IMR-90 (cell line): Measurements from ENCODE around the gene LGI4.

Source experiments
- BHLHE40 ChIP-seq: fragments of 150-350 bp; IDR thresholded peaks from 2 replicates; pipeline ENCODE4 v1.6.1; 2016; ENCODE audit warnings: mild to moderate bottlenecking, low read depth, low read length
- CHD1 ChIP-seq: IDR thresholded peaks from 2 replicates; pipeline ENCODE4 v1.6.1; 2012; ENCODE audit warnings: low read depth, low read length, improper control_type of control experiment
- CTCF ChIP-seq: conservative IDR thresholded peaks from 2 replicates; pipeline ENCODE4 v1.5.1; 2012; ENCODE audit warnings: mild to moderate bottlenecking, low read depth, low read length, improper control_type of control experiment
- ELK1 ChIP-seq: fragments of 150-350 bp; IDR thresholded peaks from 2 replicates; pipeline ENCODE4 v1.6.1; 2016; ENCODE audit warnings: low read depth, mild to moderate bottlenecking, low read length, moderate library complexity, borderline replicate concordance
- FOS ChIP-seq: fragments of 150-350 bp; IDR thresholded peaks from 2 replicates; pipeline ENCODE4 v1.6.1; 2016; ENCODE audit warnings: low read depth, low read length
- MAFK ChIP-seq: IDR thresholded peaks from 2 replicates; pipeline ENCODE4 v1.6.1; 2012; ENCODE audit warnings: low read depth, low read length, improper control_type of control experiment
- MAZ ChIP-seq: IDR thresholded peaks from 2 replicates; pipeline ENCODE4 v1.6.1; 2012; ENCODE audit warnings: low read depth, mild to moderate bottlenecking, low read length, improper control_type of control experiment, moderate library complexity, borderline replicate concordance
- MXI1 ChIP-seq: IDR thresholded peaks from 2 replicates; pipeline ENCODE4 v1.6.1; 2012; ENCODE audit warnings: low read depth, mild to moderate bottlenecking, low read length, moderate library complexity, borderline replicate concordance
- POLR2A ChIP-seq: IDR thresholded peaks from 2 replicates; pipeline ENCODE4 v1.6.1; 2012; ENCODE audit warnings: mild to moderate bottlenecking, low read depth, low read length
- RAD21 ChIP-seq: IDR thresholded peaks from 2 replicates; pipeline ENCODE4 v1.6.1; 2012; ENCODE audit warnings: low read length, improper control_type of control experiment
- RCOR1 ChIP-seq: IDR thresholded peaks from 2 replicates; pipeline ENCODE4 v1.6.1; 2012; ENCODE audit warnings: mild to moderate bottlenecking, low read length, improper control_type of control experiment; ENCODE audit not compliant: insufficient replicate concordance
- RFX5 ChIP-seq: IDR thresholded peaks from 2 replicates; pipeline ENCODE4 v1.8.0; 2012; ENCODE audit warnings: low read depth, mild to moderate bottlenecking, low read length, moderate library complexity
- SMC3 ChIP-seq: fragments of 150-350 bp; IDR thresholded peaks from 2 replicates; pipeline ENCODE4 v1.6.1; 2016; ENCODE audit warnings: low read depth, mild to moderate bottlenecking, antibody characterized with exemption, low read length, moderate library complexity
- TF ChIP-seq, protein P1 (sequence below): fragments of 150-350 bp; IDR thresholded peaks from 2 replicates; pipeline ENCODE4 v1.6.1; 2017; ENCODE audit warnings: mild to moderate bottlenecking, antibody characterized with exemption, low read length, low read depth

DNA sequence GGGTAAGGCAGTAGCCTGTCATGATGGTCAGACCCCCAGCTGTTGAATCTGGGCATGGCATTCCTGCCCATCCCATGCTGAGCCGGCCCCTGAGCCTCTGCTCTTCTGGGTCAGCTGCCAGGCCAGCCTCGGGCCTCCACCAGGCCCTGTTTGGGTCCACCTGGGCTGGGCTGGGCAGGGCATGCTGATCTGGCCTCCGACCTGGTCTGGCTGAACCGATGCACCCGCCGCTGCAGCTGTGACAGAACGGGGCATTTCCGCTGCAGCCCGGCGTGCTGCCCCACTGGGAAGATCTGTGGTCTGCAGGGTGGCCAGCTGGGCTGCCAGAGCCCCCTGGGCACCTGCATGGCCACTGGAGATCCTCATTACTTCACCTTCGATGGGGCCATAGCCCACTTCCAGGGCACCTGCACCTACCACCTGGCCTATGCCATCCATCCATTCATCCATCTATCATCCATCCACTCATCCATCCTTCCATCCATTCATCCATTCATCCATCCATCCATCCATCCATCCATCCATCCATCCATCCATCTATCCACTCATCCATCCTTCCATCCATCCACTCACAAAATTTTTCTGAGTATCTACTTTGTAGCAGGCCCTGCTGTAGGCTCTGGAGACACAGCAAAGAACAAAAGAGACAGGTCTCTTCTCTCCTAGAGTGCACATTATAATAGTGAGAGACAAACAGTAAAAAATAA is 40.8 kb downstream of the LGI4 start:
- TF ChIP-seq RCOR1 = no peak
- TF ChIP-seq FOS = no peak
- TF ChIP-seq MAZ = no peak
- TF ChIP-seq CTCF = no peak
- TF ChIP-seq POLR2A = no peak
- no peak for TF ChIP-seq RFX5
- TF ChIP-seq CHD1 = no peak
- TF ChIP-seq SMC3 = no peak
- TF ChIP-seq, protein P1, sequence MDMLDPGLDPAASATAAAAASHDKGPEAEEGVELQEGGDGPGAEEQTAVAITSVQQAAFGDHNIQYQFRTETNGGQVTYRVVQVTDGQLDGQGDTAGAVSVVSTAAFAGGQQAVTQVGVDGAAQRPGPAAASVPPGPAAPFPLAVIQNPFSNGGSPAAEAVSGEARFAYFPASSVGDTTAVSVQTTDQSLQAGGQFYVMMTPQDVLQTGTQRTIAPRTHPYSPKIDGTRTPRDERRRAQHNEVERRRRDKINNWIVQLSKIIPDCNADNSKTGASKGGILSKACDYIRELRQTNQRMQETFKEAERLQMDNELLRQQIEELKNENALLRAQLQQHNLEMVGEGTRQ = no peak
- no peak for TF ChIP-seq RAD21
- no peak for TF ChIP-seq MAFK
- TF ChIP-seq MXI1 = no peak
- TF ChIP-seq ELK1 = no peak
- no peak for TF ChIP-seq BHLHE40
